ENCODE measurements around the gene DYRK3.

DNA sequence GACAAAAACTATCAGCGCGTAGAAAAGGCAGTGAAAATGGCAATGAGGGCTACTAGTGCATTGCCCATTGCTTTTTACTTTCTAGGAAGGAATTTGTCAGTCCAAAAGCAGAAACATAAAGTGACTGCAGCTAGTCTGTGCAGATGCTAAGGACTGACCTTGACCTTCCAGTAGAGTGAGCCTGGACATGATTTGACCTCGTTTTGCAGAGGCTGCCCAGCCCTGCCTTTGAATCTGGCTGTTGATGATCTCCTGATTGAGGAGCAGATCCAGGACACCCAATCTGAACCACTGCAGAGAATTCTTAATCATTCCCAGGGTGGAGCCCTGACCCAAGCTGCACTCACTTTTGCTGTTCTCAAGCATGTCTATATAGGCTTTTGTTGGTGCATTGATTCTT lies 21.6 kb downstream of the DYRK3 start:
- TF ChIP-seq ZNF362 (tag by site-specific recombination; IDR thresholded peaks at IDR 0.05) (no peak), CTCF (tag by site-specific recombination; IDR thresholded peaks at IDR 0.05) (no peak), BCL11A (tag by site-specific recombination; IDR thresholded peaks at IDR 0.05; ENCODE audit: low read depth) (no peak), ZNF121 (tag by site-specific recombination; IDR thresholded peaks at IDR 0.05) (no peak), ZFP37 (tag by site-specific recombination; IDR thresholded peaks at IDR 0.05) (no peak), ZNF394 (tag by site-specific recombination; IDR thresholded peaks at IDR 0.05; ENCODE audit: borderline replicate concordance) (no peak), ZNF580 (tag by site-specific recombination; IDR thresholded peaks at IDR 0.05) (no peak), PRDM4 (tag by site-specific recombination; IDR thresholded peaks at IDR 0.05) (no peak), IKZF3 (tag by site-specific recombination; IDR thresholded peaks at IDR 0.05) (no peak), ZNF350 (tag by site-specific recombination; IDR thresholded peaks at IDR 0.05) (no peak), ZBTB7A (tag by site-specific recombination; IDR thresholded peaks at IDR 0.05; ENCODE audit: low read depth) (no peak), ZNF146 (tag by site-specific recombination; IDR thresholded peaks at IDR 0.05) (no peak), AEBP2 (tag by site-specific recombination; IDR thresholded peaks at IDR 0.05; ENCODE audit: borderline replicate concordance) (no peak)
- TF ChIP-seq, protein P1, sequence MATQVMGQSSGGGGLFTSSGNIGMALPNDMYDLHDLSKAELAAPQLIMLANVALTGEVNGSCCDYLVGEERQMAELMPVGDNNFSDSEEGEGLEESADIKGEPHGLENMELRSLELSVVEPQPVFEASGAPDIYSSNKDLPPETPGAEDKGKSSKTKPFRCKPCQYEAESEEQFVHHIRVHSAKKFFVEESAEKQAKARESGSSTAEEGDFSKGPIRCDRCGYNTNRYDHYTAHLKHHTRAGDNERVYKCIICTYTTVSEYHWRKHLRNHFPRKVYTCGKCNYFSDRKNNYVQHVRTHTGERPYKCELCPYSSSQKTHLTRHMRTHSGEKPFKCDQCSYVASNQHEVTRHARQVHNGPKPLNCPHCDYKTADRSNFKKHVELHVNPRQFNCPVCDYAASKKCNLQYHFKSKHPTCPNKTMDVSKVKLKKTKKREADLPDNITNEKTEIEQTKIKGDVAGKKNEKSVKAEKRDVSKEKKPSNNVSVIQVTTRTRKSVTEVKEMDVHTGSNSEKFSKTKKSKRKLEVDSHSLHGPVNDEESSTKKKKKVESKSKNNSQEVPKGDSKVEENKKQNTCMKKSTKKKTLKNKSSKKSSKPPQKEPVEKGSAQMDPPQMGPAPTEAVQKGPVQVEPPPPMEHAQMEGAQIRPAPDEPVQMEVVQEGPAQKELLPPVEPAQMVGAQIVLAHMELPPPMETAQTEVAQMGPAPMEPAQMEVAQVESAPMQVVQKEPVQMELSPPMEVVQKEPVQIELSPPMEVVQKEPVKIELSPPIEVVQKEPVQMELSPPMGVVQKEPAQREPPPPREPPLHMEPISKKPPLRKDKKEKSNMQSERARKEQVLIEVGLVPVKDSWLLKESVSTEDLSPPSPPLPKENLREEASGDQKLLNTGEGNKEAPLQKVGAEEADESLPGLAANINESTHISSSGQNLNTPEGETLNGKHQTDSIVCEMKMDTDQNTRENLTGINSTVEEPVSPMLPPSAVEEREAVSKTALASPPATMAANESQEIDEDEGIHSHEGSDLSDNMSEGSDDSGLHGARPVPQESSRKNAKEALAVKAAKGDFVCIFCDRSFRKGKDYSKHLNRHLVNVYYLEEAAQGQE (tag by site-specific recombination; IDR thresholded peaks at IDR 0.05), result no peak
